Stimulated activated naive CD4-positive, alpha-beta T cell (primary cell): Measurements from ENCODE around the gene BET1.
"Not testable (repeated sequence)": the region's sequence is repeated elsewhere in the genome, so short reads cannot be mapped to it uniquely, and the experiment has no call there.

ENCODE experiments used
- DNase-seq, 6 experiments: peaks; one replicate each; lab custom pipeline; 2025; lab: John Stamatoyannopoulos, UW

Gene BET1

GRCh38 chr7:94004024-94004951 lies at the start of gene BET1:
Gene BET1, minus strand, starts transcription at chr7:94004355. Its CDS starts 139 bp downstream, at chr7:94004216.
- peak; percentile 85 to 92 (median 90) for DNase-seq

GRCh38 chr7:94053532-94053931 lies 49.4 kb upstream of the BET1 start:
- DNase-seq = no peak

- DNase-seq = no peak
Observed at GRCh38 chr7:94052398-94053180, 48.4 kb upstream of the BET1 start.

GRCh38 chr7:94050046-94050445 lies 45.9 kb upstream of the BET1 start:
- DNase-seq = no peak

GRCh38 chr7:94049615-94050014 lies 45.5 kb upstream of the BET1 start:
- DNase-seq = no peak

GRCh38 chr7:94048755-94049154 lies 44.6 kb upstream of the BET1 start:
- no peak for DNase-seq

GRCh38 chr7:94047956-94048355 lies 43.8 kb upstream of the BET1 start:
- no peak for DNase-seq

- no peak for DNase-seq
Observed at GRCh38 chr7:94045581-94045980, 41.4 kb upstream of the BET1 start.

GRCh38 chr7:94044806-94045205 lies 40.7 kb upstream of the BET1 start:
- no peak for DNase-seq

GRCh38 chr7:94043299-94043698 lies 39.1 kb upstream of the BET1 start:
- no peak for DNase-seq

GRCh38 chr7:94042381-94042780 lies 38.2 kb upstream of the BET1 start:
- no peak for DNase-seq

GRCh38 chr7:94041529-94041928 lies 37.4 kb upstream of the BET1 start:
- no peak for DNase-seq

- no peak for DNase-seq
Observed at GRCh38 chr7:94040254-94040653, 36.1 kb upstream of the BET1 start.

- no peak for DNase-seq
Observed at GRCh38 chr7:94039368-94040035, 35.3 kb upstream of the BET1 start.

- DNase-seq = no peak
Observed at GRCh38 chr7:94031865-94032264, 27.7 kb upstream of the BET1 start.

- no peak for DNase-seq
Observed at GRCh38 chr7:94030634-94031033, 26.5 kb upstream of the BET1 start.

- no peak for DNase-seq
Observed at GRCh38 chr7:94029976-94030375, 25.8 kb upstream of the BET1 start.

- no peak for DNase-seq
Observed at GRCh38 chr7:94028768-94029167, 24.6 kb upstream of the BET1 start.

GRCh38 chr7:94026619-94027018 lies 22.5 kb upstream of the BET1 start:
- DNase-seq = not testable (repeated sequence)

GRCh38 chr7:94022550-94022949 lies 18.4 kb upstream of the BET1 start:
- DNase-seq = no peak

GRCh38 chr7:94016786-94017185 lies 12.6 kb upstream of the BET1 start:
- DNase-seq = no peak

- DNase-seq = no peak
Observed at GRCh38 chr7:94015538-94015937, 11.4 kb upstream of the BET1 start.
